ENCODE measurements around the gene CASP8.

DNA sequence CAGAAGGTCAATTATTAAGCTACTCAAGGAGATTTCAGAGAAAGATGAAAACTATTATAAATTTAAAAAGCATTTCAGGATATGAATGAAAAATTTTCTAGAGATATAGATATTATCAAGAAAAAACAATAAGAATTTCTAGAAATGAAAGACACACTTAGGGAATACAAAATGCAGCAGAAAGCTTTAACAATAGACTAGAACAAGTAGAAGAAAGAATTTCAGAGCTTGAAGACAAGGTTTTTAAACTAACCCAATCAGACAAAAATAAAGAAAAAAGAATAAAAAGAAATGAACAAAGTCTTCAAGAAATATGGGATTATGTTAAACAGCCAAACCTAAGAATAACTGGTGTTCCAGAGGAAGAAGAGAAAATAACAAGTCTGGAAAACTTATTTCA is 62.4 kb downstream of the CASP8 start:
- TF ChIP-seq FOXA1 (IDR thresholded peaks at IDR 0.05): no peak
- TF ChIP-seq SP1 (IDR thresholded peaks at IDR 0.05): no peak
- TF ChIP-seq SUZ12 (IDR thresholded peaks at IDR 0.05): no peak
- no peak for TF ChIP-seq BHLHE40 (IDR thresholded peaks at IDR 0.05; ENCODE audit: borderline replicate concordance)
- no peak for TF ChIP-seq FOXK2 (IDR thresholded peaks at IDR 0.05)
- TF ChIP-seq FOXM1 (IDR thresholded peaks at IDR 0.05; ENCODE audit: borderline replicate concordance): no peak
- TF ChIP-seq ZNF384 (IDR thresholded peaks at IDR 0.05): no peak
- TF ChIP-seq HDGF (IDR thresholded peaks at IDR 0.05; ENCODE audit: borderline replicate concordance): no peak
- TF ChIP-seq TARDBP (IDR thresholded peaks at IDR 0.05): no peak
- TF ChIP-seq NFRKB (IDR thresholded peaks at IDR 0.05): no peak
- TF ChIP-seq ELF4 (IDR thresholded peaks at IDR 0.05): no peak
- TF ChIP-seq CTBP1 (IDR thresholded peaks at IDR 0.05; ENCODE audit: borderline replicate concordance): no peak

All from HEK293T (cell line).